CD8-positive, alpha-beta memory T cell (primary cell): Measurements from ENCODE around the gene EPHA1. TPM values are rescaled to one million over a fixed set of nuclear protein-coding genes. Genes with fewer than 3 reads are reported as not detected.

Experiments used
- CTCF ChIA-PET: fragments of 350-600 bp; sonication (Branson Sonifier 250); formaldehyde crosslinking; loops from one replicate; lab custom pipeline; 2021; ENCODE audit warnings: antibody characterized with exemption; lab: Charles Lee
- POLR2A ChIA-PET: fragments of 350-600 bp; sonication (Branson Sonifier 250); formaldehyde crosslinking; loops from one replicate; lab custom pipeline; 2021; ENCODE audit warnings: antibody characterized with exemption; lab: Charles Lee
- DNase-seq, 5 donors: peaks; one replicate each; pipeline versions ENCODE4 v3.0.0 to v3.0.0-alpha.2; 2020 to 2022; ENCODE audit warnings: mixed read lengths in 1 of 5
- H3K27ac ChIP-seq: one replicate; pipeline ENCODE4 v1.7.0; 2013; ENCODE audit warnings: low read depth, mild to moderate bottlenecking, low read length, moderate library complexity
- H3K27me3 ChIP-seq: 2 replicates; pipeline ENCODE4 v1.7.0; 2013; ENCODE audit warnings: low read length, mild to moderate bottlenecking; ENCODE audit not compliant: insufficient read depth, poor library complexity, severe bottlenecking
- H3K36me3 ChIP-seq: 2 replicates; pipeline ENCODE4 v1.7.0; 2013; ENCODE audit warnings: mild to moderate bottlenecking, low read length, moderate library complexity; ENCODE audit not compliant: insufficient read depth
- H3K4me1 ChIP-seq: 2 replicates; pipeline ENCODE4 v1.7.0; 2013; ENCODE audit warnings: mild to moderate bottlenecking, low read length, moderate library complexity; ENCODE audit not compliant: insufficient read depth
- H3K4me3 ChIP-seq: 2 replicates; pipeline ENCODE4 v1.7.0; 2013; ENCODE audit warnings: mild to moderate bottlenecking, low read length
- H3K9me3 ChIP-seq: 2 replicates; pipeline ENCODE4 v1.7.0; 2013; ENCODE audit warnings: mild to moderate bottlenecking, low read length
- H3K27ac Mint-ChIP-seq, 8 donors: one replicate each; pipeline ENCODE4 v1.8.0; 2020 to 2021; ENCODE audit warnings: mixed read lengths in 8 of 8, mild to moderate bottlenecking in 6 of 8, inconsistent platforms in 3 of 8, moderate library complexity in 3 of 8
- H3K27me3 Mint-ChIP-seq, 2 donors: one replicate each; pipeline ENCODE4 v1.8.0; 2020 to 2021; ENCODE audit warnings: mixed read lengths in 2 of 2, mild to moderate bottlenecking in 1 of 2, moderate library complexity in 1 of 2
- H3K36me3 Mint-ChIP-seq, 3 donors: one replicate each; pipeline ENCODE4 v1.8.0; 2020 to 2021; ENCODE audit warnings: mixed read lengths in 3 of 3, inconsistent platforms in 1 of 3, mild to moderate bottlenecking in 1 of 3
- H3K4me1 Mint-ChIP-seq, 3 donors: one replicate each; pipeline ENCODE4 v1.8.0; 2020 to 2021; ENCODE audit warnings: mixed read lengths in 3 of 3, inconsistent platforms in 1 of 3, mild to moderate bottlenecking in 1 of 3
- H3K4me3 Mint-ChIP-seq, 7 donors: one replicate each; pipeline ENCODE4 v1.8.0; 2020 to 2021; ENCODE audit warnings: mixed read lengths in 7 of 7, mild to moderate bottlenecking in 6 of 7, moderate library complexity in 4 of 7, inconsistent platforms in 2 of 7
- H3K9me3 Mint-ChIP-seq, 5 donors: one replicate each; pipeline ENCODE4 v1.8.0; 2020 to 2022; ENCODE audit warnings: mixed read lengths in 5 of 5, mild to moderate bottlenecking in 3 of 5, moderate library complexity in 2 of 5, inconsistent platforms in 1 of 5
- polyA plus RNA-seq: library from polyadenylated mRNA; unstranded; fragments of 300-500 nt; fragmentation: Illumina TruSeq; gene quantifications from one replicate; pipeline ENCODE4 v1.2.3, GENCODE V29; 2021
- total RNA-seq, 2 experiments: library from RNA; stranded (reverse); gene quantifications; one replicate each; pipeline ENCODE4 v1.2.3, GENCODE V29; 2021

EPHA1 gene
- total and polyA plus RNA-seq, 3 experiments from 2014 or later, result 2.8 to 4.6 (median 3.1) TPM

- Histone ChIP-seq H3K4me1 (peaks cover 20% of the 10 kb centered on the region), H3K27ac (no peak overlapping the region), H3K36me3 (peaks cover 34% of the 10 kb centered on the region), H3K9me3 (no peaks in the 10 kb centered on the region), H3K4me3 (no peak overlapping the region), H3K27me3 (no peaks in the 10 kb centered on the region)
- Mint-ChIP-seq H3K9me3 (no peaks in the 10 kb centered on the region), H3K27me3 (no peaks in the 10 kb centered on the region), H3K4me1 (peaks cover 14 to 34% (median 20%) of the 10 kb centered on the region in 3 donors), H3K4me3 (no peak overlapping the region), H3K27ac (peak overlapping the region in 3 of 8 donors; percentile 60 to 75 (median 75)), H3K36me3 (peaks cover 0 to 69% (median 5%) of the 10 kb centered on the region in 3 donors)
- POLR2A ChIA-PET, result interaction anchor here (1.1 to 1.3 kb wide), 2 partner anchors 10 to 17 kb away, joined by 4 to 5 read pairs; no protein-coding TSS in a partner anchor
- CTCF ChIA-PET, result interaction anchor here (1.5 to 3.3 kb wide), 4 partner anchors 10 to 19 kb away, joined by 4 to 18 read pairs (median 7); no protein-coding TSS in a partner anchor
- no peak for DNase-seq
Observed at GRCh38 chr7:143390104-143390772, 18.4 kb downstream of the EPHA1 start.

GRCh38 chr7:143389316-143390103 lies 19.1 kb downstream of the EPHA1 start:
- H3K36me3 ChIP-seq, result peaks cover 34% of the 10 kb centered on the region
- CTCF ChIA-PET, result interaction anchor here (1.0 to 2.3 kb wide), 3 partner anchors 10 to 14 kb away, joined by 4 to 9 read pairs (median 5); no protein-coding TSS in a partner anchor

DNA sequence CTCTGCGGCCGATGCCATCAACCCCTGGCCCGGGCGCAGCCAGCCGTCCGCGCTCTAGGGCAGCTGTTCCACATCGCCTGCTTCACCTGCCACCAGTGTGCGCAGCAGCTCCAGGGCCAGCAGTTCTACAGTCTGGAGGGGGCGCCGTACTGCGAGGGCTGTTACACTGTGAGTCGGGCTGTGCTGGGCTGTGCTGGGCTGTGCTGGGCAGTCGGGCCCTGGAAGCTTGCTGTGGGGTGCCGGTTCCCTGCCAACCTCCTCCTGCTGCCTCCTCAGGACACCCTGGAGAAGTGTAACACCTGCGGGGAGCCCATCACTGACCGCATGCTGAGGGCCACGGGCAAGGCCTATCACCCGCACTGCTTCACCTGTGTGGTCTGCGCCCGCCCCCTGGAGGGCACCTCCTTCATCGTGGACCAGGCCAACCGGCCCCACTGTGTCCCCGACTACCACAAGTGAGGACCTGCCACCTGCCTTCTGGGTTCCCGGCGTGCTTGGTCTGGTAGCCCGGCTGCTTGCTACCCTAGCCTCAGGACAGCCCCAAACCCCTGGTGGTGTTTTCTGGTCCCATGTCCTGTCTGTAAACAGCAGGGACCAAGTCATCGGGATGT lies 20.1 kb downstream of the EPHA1 start:
- ChIA-PET POLR2A (interaction anchor here (0.7 to 0.8 kb wide), 2 partner anchors 18 to 139 kb away, joined by 3 read pairs; no protein-coding TSS in a partner anchor), CTCF (interaction anchor here (1.0 to 2.3 kb wide), 6 partner anchors 9 to 148 kb away, joined by 3 to 9 read pairs (median 6); partner anchors contain the start of gene EPHA1)
- no peak overlapping the region for H3K4me3 Mint-ChIP-seq
- no peaks in the 10 kb centered on the region for H3K27me3 Mint-ChIP-seq
- peaks cover 0 to 58% (median 2%) of the 10 kb centered on the region in 3 donors for H3K36me3 Mint-ChIP-seq
- no peak overlapping the region for H3K27ac ChIP-seq
- peak overlapping the region in 2 of 8 donors; percentile 27 to 37 for H3K27ac Mint-ChIP-seq
- H3K9me3 ChIP-seq, result no peaks in the 10 kb centered on the region
- peaks cover 40% of the 10 kb centered on the region for H3K36me3 ChIP-seq
- DNase-seq, result no peak
- H3K27me3 ChIP-seq, result no peaks in the 10 kb centered on the region
- H3K9me3 Mint-ChIP-seq, result no peaks in the 10 kb centered on the region
- H3K4me1 ChIP-seq, result peaks cover 36% of the 10 kb centered on the region
- peaks cover 4 to 21% (median 8%) of the 10 kb centered on the region in 3 donors for H3K4me1 Mint-ChIP-seq
- H3K4me3 ChIP-seq, result no peak overlapping the region

More at GRCh38 chr7:143389316-143390103, 19.1 kb downstream of the EPHA1 start:
- H3K36me3 Mint-ChIP-seq, result peaks cover 0 to 64% (median 5%) of the 10 kb centered on the region in 3 donors
- H3K4me1 Mint-ChIP-seq, result peaks cover 8 to 27% (median 13%) of the 10 kb centered on the region in 3 donors
- Histone ChIP-seq H3K27me3 (no peaks in the 10 kb centered on the region), H3K27ac (no peak overlapping the region), H3K4me1 (peaks cover 27% of the 10 kb centered on the region), H3K4me3 (no peak overlapping the region), H3K9me3 (no peaks in the 10 kb centered on the region)
- DNase-seq, result peak in 1 of 5 donors; percentile 41
- POLR2A ChIA-PET, result interaction anchor here (0.7 to 1.3 kb wide), 3 partner anchors 9 to 140 kb away, joined by 3 to 5 read pairs (median 4); no protein-coding TSS in a partner anchor
- H3K4me3 Mint-ChIP-seq, result no peak overlapping the region
- no peaks in the 10 kb centered on the region for H3K27me3 Mint-ChIP-seq
- H3K27ac Mint-ChIP-seq, result peak overlapping the region in 5 of 8 donors; percentile 37 to 77 (median 74)
- no peaks in the 10 kb centered on the region for H3K9me3 Mint-ChIP-seq

GRCh38 chr7:143388051-143388450 lies 20.6 kb downstream of the EPHA1 start:
- POLR2A ChIA-PET, result interaction anchor here (0.8 kb wide), 1 partner anchor 19 kb away, joined by 3 read pairs; no protein-coding TSS in a partner anchor
- H3K27ac Mint-ChIP-seq, result peak overlapping the region in 4 of 8 donors; percentile 27 to 56 (median 46)

DNA sequence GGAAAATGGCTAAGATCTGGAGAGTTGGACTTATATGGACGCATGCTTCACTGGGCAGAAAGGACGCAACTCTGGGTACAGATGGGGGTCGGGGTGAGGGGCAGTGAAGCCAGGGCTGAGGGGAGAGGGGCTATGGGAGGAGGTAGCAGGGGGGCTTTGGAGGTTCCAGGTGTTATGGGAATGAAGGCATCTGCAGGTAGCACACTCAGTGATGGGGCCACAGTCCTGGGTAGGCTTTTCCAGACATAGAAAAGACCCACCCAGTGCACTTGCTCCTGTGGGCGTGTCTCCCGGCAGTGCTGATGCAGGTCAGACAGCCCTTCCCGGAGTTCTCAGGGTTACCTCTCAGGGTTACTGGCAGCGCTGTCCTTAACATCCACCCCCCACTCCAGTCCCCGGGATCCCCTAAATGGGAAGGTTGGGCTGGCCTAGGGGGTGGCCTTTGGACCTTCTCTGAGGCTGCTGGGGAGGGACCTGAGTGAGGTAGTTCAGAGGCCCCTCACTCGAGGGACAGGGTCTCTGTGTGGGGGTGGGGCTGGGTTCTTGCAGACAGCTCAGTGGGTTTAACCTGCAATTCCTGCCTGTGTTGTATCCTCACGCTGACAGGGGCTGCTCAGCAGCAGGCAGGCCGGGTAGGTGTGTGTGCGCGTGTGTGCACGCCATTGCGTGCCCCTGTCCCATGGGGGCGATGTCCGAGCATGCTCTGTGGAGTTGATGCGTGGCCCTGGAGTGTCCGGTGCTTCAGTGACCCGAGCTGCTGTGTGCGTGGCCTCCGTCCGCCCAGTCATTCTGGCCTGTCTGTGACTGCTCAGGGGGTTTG lies 21.3 kb downstream of the EPHA1 start:
- no peaks in the 10 kb centered on the region for H3K9me3 ChIP-seq
- no peak overlapping the region for H3K27ac ChIP-seq
- no peaks in the 10 kb centered on the region for H3K27me3 ChIP-seq
- no peak overlapping the region for H3K4me3 ChIP-seq
- no peaks in the 10 kb centered on the region for H3K9me3 Mint-ChIP-seq
- peak overlapping the region in 1 of 7 donors; percentile 7 for H3K4me3 Mint-ChIP-seq
- ChIA-PET POLR2A (interaction anchor here (0.8 kb wide), 1 partner anchor 19 kb away, joined by 3 read pairs; no protein-coding TSS in a partner anchor), CTCF (interaction anchor here (1.0 to 1.6 kb wide), 3 partner anchors 17 to 147 kb away, joined by 3 to 6 read pairs (median 6); partner anchors contain the start of gene EPHA1)
- peaks cover 48% of the 10 kb centered on the region for H3K4me1 ChIP-seq
- no peaks in the 10 kb centered on the region for H3K27me3 Mint-ChIP-seq
- no peak for DNase-seq
- peaks cover 3 to 20% (median 7%) of the 10 kb centered on the region in 3 donors for H3K4me1 Mint-ChIP-seq
- H3K36me3 ChIP-seq, result peaks cover 41% of the 10 kb centered on the region
- H3K36me3 Mint-ChIP-seq, result peaks cover 0 to 52% (median under 1%) of the 10 kb centered on the region in 3 donors
- peak overlapping the region in 3 of 8 donors; percentile 43 to 56 (median 49) for H3K27ac Mint-ChIP-seq

More at GRCh38 chr7:143388051-143388450, 20.6 kb downstream of the EPHA1 start:
- no peak overlapping the region for H3K4me3 ChIP-seq
- H3K9me3 Mint-ChIP-seq, result no peaks in the 10 kb centered on the region
- peak overlapping the region in 2 of 7 donors; percentile 7 to 30 for H3K4me3 Mint-ChIP-seq
- peaks cover 41% of the 10 kb centered on the region for H3K4me1 ChIP-seq
- no peak overlapping the region for H3K27ac ChIP-seq
- CTCF ChIA-PET, result interaction anchor here (1.0 to 1.6 kb wide), 3 partner anchors 16 to 147 kb away, joined by 3 to 6 read pairs (median 6); partner anchors contain the start of gene EPHA1
- H3K4me1 Mint-ChIP-seq, result peaks cover 3 to 20% (median 7%) of the 10 kb centered on the region in 3 donors
- no peaks in the 10 kb centered on the region for H3K9me3 ChIP-seq
- H3K36me3 Mint-ChIP-seq, result peaks cover 0 to 54% (median 2%) of the 10 kb centered on the region in 3 donors
- DNase-seq, result no peak
- H3K27me3 ChIP-seq, result no peaks in the 10 kb centered on the region
- no peaks in the 10 kb centered on the region for H3K27me3 Mint-ChIP-seq
- H3K36me3 ChIP-seq, result peaks cover 41% of the 10 kb centered on the region

- Mint-ChIP-seq H3K9me3 (no peaks in the 10 kb centered on the region), H3K4me3 (no peak overlapping the region), H3K27ac (no peak overlapping the region), H3K27me3 (no peaks in the 10 kb centered on the region), H3K36me3 (peaks cover 0 to 43% (median 0%) of the 10 kb centered on the region in 3 donors), H3K4me1 (peaks cover 3 to 20% (median 7%) of the 10 kb centered on the region in 3 donors)
- Histone ChIP-seq H3K27me3 (no peaks in the 10 kb centered on the region), H3K4me3 (peak overlapping the region; percentile 4), H3K9me3 (no peaks in the 10 kb centered on the region), H3K4me1 (peaks cover 50% of the 10 kb centered on the region), H3K36me3 (peaks cover 34% of the 10 kb centered on the region), H3K27ac (no peak overlapping the region)
- ChIA-PET POLR2A (interaction anchor here (0.7 to 1.2 kb wide), 6 partner anchors 9 to 122 kb away, joined by 3 to 6 read pairs (median 5); no protein-coding TSS in a partner anchor), CTCF (interaction anchor here (0.6 to 1.4 kb wide), 5 partner anchors 14 to 146 kb away, joined by 3 to 5 read pairs (median 3); partner anchors contain the start of gene EPHA1)
- peak in 4 of 5 donors; percentile 24 to 74 (median 66) for DNase-seq
Observed at GRCh38 chr7:143385891-143386781, 22.5 kb downstream of the EPHA1 start.
